Fibroblast of lung (primary cell): Measurements from ENCODE around the gene MCOLN2. TPM values are rescaled to one million over a fixed set of nuclear protein-coding genes. Genes with fewer than 3 reads are reported as not detected.
"Not testable (repeated sequence)": the region's sequence is repeated elsewhere in the genome, so short reads cannot be mapped to it uniquely, and the experiment has no call there.

Experiments
- DNase-seq, 2 donors: peaks; one replicate each; pipeline versions ENCODE4 v3.0.0 to v3.0.0-alpha.2; 2010; ENCODE audit warnings: low read depth in 2 of 2
- H2AFZ ChIP-seq: 2 replicates; pipeline ENCODE4 v1.5.1; 2012; ENCODE audit warnings: low read length, control low read depth, inconsistent platforms
- H3K27ac ChIP-seq: 2 replicates; pipeline ENCODE4 v1.5.1; 2011; ENCODE audit warnings: low read length, control low read depth; ENCODE audit not compliant: insufficient read depth
- H3K27me3 ChIP-seq: 2 replicates; pipeline ENCODE4 v1.5.1; 2011; ENCODE audit warnings: mild to moderate bottlenecking, low read length; ENCODE audit not compliant: control insufficient read depth, insufficient read depth
- H3K36me3 ChIP-seq: 2 replicates; pipeline ENCODE4 v1.5.1; 2011; ENCODE audit warnings: low read length; ENCODE audit not compliant: control insufficient read depth, insufficient read depth
- H3K4me1 ChIP-seq: 2 replicates; pipeline ENCODE4 v1.5.1; 2011; ENCODE audit warnings: low read length; ENCODE audit not compliant: control insufficient read depth, insufficient read depth; ENCODE audit errors: extremely low read depth
- H3K4me2 ChIP-seq: 2 replicates; pipeline ENCODE4 v1.5.1; 2011; ENCODE audit warnings: low read length, control low read depth; ENCODE audit not compliant: insufficient read depth; ENCODE audit errors: extremely low read depth
- H3K4me3 ChIP-seq, 4 experiments: fragments of 200-600 bp in 1 of 4; sonication (generic) in 1 of 4; replicated peaks in 1 of 4; 2 replicates each; pipeline ENCODE4 v1.5.1; 2011 to 2016; ENCODE audit warnings: low read length in 4 of 4, low read depth in 3 of 4, mild to moderate bottlenecking in 3 of 4, control low read depth in 2 of 4, inconsistent platforms in 1 of 4, mixed read lengths in 1 of 4; ENCODE audit not compliant: insufficient read depth in 1 of 4; ENCODE audit errors: control extremely low read depth in 1 of 4
- H3K79me2 ChIP-seq: 2 replicates; pipeline ENCODE4 v1.5.1; 2012; ENCODE audit warnings: mild to moderate bottlenecking, low read length, inconsistent platforms; ENCODE audit not compliant: control insufficient read depth, insufficient read depth
- H3K9ac ChIP-seq: 2 replicates; pipeline ENCODE4 v1.5.1; 2011; ENCODE audit warnings: mild to moderate bottlenecking, low read length, control low read depth; ENCODE audit not compliant: insufficient read depth
- H3K9me3 ChIP-seq: 2 replicates; pipeline ENCODE4 v1.5.1; 2012; ENCODE audit warnings: low read depth, low read length; ENCODE audit not compliant: control insufficient read depth, insufficient read depth
- H4K20me1 ChIP-seq: 2 replicates; pipeline ENCODE4 v1.5.1; 2011; ENCODE audit warnings: low read length; ENCODE audit not compliant: control insufficient read depth, insufficient read depth; ENCODE audit errors: extremely low read depth
- EZH2 ChIP-seq: IDR thresholded peaks from 2 replicates; pipeline ENCODE4 v1.5.1; 2012; ENCODE audit warnings: low read length, control low read depth, mild to moderate bottlenecking; ENCODE audit errors: missing control alignments
- polyA plus RNA-seq, 2 donors: library from polyadenylated mRNA; depleted of rRNA in 1 of 2; stranded (reverse) in 1 of 2; unstranded in 1 of 2; fragments of >200 nt; gene quantifications; 2 replicates each; pipeline ENCODE4 v1.2.1, GENCODE V29; 2011 to 2012; ENCODE audit warnings: missing spikeins in 1 of 2
- total RNA-seq: library from RNA; depleted of rRNA; stranded (reverse); fragments of >200 nt; gene quantifications from 2 replicates; pipeline ENCODE4 v1.2.1, GENCODE V29; 2014
- TF ChIP-seq, protein P1 (sequence below), 2 donors: IDR thresholded peaks in 1 of 2; conservative IDR thresholded peaks in 1 of 2; 1 replicate in 1 of 2; 2 replicates in 1 of 2; pipeline ENCODE4 v1.5.1; 2011 to 2012; ENCODE audit warnings: low read length in 2 of 2, control low read depth in 1 of 2, inconsistent platforms in 1 of 2, low read depth in 1 of 2, mild to moderate bottlenecking in 1 of 2

The MCOLN2 gene
- total and polyA plus RNA-seq, 2 donors (not counting 1 experiment from before 2014, with no cell fraction given): 0.44 to 1.5 TPM

GRCh38 chr1:84907095-84907827, 89.7 kb downstream of the MCOLN2 start:
- no peak overlapping the region for H3K9ac ChIP-seq
- H3K36me3 ChIP-seq: no peaks in the 10 kb centered on the region
- DNase-seq: peak in 1 of 2 donors; percentile 84
- no peaks in the 10 kb centered on the region for H3K4me1 ChIP-seq
- no peak overlapping the region for H3K4me3 ChIP-seq
- no peak overlapping the region for H2AFZ ChIP-seq
- no peaks in the 10 kb centered on the region for H3K9me3 ChIP-seq
- no peaks in the 10 kb centered on the region for H4K20me1 ChIP-seq
- H3K4me2 ChIP-seq: no peak overlapping the region
- no peak for TF ChIP-seq EZH2
- TF ChIP-seq, protein P1, sequence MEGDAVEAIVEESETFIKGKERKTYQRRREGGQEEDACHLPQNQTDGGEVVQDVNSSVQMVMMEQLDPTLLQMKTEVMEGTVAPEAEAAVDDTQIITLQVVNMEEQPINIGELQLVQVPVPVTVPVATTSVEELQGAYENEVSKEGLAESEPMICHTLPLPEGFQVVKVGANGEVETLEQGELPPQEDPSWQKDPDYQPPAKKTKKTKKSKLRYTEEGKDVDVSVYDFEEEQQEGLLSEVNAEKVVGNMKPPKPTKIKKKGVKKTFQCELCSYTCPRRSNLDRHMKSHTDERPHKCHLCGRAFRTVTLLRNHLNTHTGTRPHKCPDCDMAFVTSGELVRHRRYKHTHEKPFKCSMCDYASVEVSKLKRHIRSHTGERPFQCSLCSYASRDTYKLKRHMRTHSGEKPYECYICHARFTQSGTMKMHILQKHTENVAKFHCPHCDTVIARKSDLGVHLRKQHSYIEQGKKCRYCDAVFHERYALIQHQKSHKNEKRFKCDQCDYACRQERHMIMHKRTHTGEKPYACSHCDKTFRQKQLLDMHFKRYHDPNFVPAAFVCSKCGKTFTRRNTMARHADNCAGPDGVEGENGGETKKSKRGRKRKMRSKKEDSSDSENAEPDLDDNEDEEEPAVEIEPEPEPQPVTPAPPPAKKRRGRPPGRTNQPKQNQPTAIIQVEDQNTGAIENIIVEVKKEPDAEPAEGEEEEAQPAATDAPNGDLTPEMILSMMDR (conservative IDR thresholded peaks at IDR 0.05 in 1 of 2, IDR thresholded peaks at IDR 0.05 in 1 of 2; ENCODE audit: low read depth in 1 of 2, low read length in 2 of 2): no peak
- H3K27ac ChIP-seq: no peak overlapping the region
- H3K27me3 ChIP-seq: no peaks in the 10 kb centered on the region
- H3K79me2 ChIP-seq: no peaks in the 10 kb centered on the region

GRCh38 chr1:84902727-84903126, 94.2 kb downstream of the MCOLN2 start:
- not testable (repeated sequence) for H3K79me2 ChIP-seq, H3K4me1 ChIP-seq, H2AFZ ChIP-seq, H3K9me3 ChIP-seq, H3K27me3 ChIP-seq, H3K4me2 ChIP-seq, DNase-seq, H4K20me1 ChIP-seq, H3K9ac ChIP-seq, H3K27ac ChIP-seq, H3K4me3 ChIP-seq, H3K36me3 ChIP-seq

DNA sequence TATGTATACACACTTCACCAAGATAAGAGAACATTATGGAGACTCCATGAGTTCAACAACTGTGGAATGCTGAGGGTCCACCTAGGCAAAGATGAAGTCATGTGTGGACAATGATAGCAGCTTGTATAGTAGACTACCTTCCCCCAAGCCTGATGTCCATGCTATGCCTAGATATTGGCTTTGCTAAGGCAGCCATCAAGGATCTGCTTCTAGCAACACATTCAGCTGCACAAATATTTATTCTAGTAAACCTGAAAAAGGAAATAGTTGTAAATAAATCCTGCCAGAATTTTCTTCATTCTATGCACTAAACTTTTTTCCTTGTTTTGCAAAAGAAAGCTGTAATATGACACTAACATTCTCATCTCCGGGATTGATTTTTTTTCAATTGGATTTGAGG, 96.9 kb downstream of the MCOLN2 start:
- no peaks in the 10 kb centered on the region for H4K20me1 ChIP-seq
- H3K4me3 ChIP-seq: no peak overlapping the region
- H3K9me3 ChIP-seq: no peaks in the 10 kb centered on the region
- DNase-seq: no peak
- no peaks in the 10 kb centered on the region for H3K36me3 ChIP-seq
- no peak overlapping the region for H3K27ac ChIP-seq
- TF ChIP-seq EZH2: no peak
- TF ChIP-seq, protein P1 (conservative IDR thresholded peaks at IDR 0.05 in 1 of 2, IDR thresholded peaks at IDR 0.05 in 1 of 2; ENCODE audit: low read depth in 1 of 2, low read length in 2 of 2): no peak
- no peak overlapping the region for H2AFZ ChIP-seq
- H3K4me2 ChIP-seq: no peak overlapping the region
- no peaks in the 10 kb centered on the region for H3K4me1 ChIP-seq
- no peaks in the 10 kb centered on the region for H3K79me2 ChIP-seq
- H3K27me3 ChIP-seq: peaks cover 2% of the 10 kb centered on the region
- no peak overlapping the region for H3K9ac ChIP-seq
